Activated CD4-positive, alpha-beta memory T cell treated with anti-CD3 and anti-CD28 coated beads for 36 hours (primary cell): Measurements from ENCODE around the gene JAZF1. TPM values are rescaled to one million over a fixed set of nuclear protein-coding genes. Genes with fewer than 3 reads are reported as not detected.

ENCODE experiments used
- CTCF ChIA-PET: fragments of 350-600 bp; sonication (Branson Sonifier 250); formaldehyde crosslinking; loops from one replicate; lab custom pipeline; 2021; ENCODE audit warnings: antibody characterized with exemption, inconsistent platforms; lab: Charles Lee
- POLR2A ChIA-PET: fragments of 350-600 bp; sonication (Branson Sonifier 250); formaldehyde crosslinking; loops from one replicate; lab custom pipeline; 2021; ENCODE audit warnings: antibody characterized with exemption; lab: Charles Lee
- DNase-seq: peaks from one replicate; pipeline ENCODE4 v3.0.0-alpha.2; 2020
- H3K27ac Mint-ChIP-seq: one replicate; pipeline ENCODE4 v1.8.0; 2021; ENCODE audit warnings: mixed read lengths
- H3K27me3 Mint-ChIP-seq: one replicate; pipeline ENCODE4 v1.8.0; 2021; ENCODE audit warnings: mixed read lengths
- H3K36me3 Mint-ChIP-seq: one replicate; pipeline ENCODE4 v1.8.0; 2021; ENCODE audit warnings: mixed read lengths
- H3K4me1 Mint-ChIP-seq: one replicate; pipeline ENCODE4 v1.8.0; 2021; ENCODE audit warnings: low read depth, mixed read lengths
- H3K4me3 Mint-ChIP-seq: one replicate; pipeline ENCODE4 v1.8.0; 2021; ENCODE audit warnings: mild to moderate bottlenecking, mixed read lengths
- H3K9me3 Mint-ChIP-seq: one replicate; pipeline ENCODE4 v1.8.0; 2021; ENCODE audit warnings: mixed read lengths
- intact Hi-C: fragments of 100-400 bp; cut with micrococcal nuclease; formaldehyde crosslinking; loops from one replicate; pipeline ENCODE4 v1.15.1; 2023
- total RNA-seq, 2 experiments: library from RNA; stranded (reverse); gene quantifications; one replicate each; pipeline ENCODE4 v1.2.3, GENCODE V29; 2021

Gene JAZF1
- total RNA-seq, 2 experiments from 2014 or later: 3.8 to 4.3 TPM

DNA sequence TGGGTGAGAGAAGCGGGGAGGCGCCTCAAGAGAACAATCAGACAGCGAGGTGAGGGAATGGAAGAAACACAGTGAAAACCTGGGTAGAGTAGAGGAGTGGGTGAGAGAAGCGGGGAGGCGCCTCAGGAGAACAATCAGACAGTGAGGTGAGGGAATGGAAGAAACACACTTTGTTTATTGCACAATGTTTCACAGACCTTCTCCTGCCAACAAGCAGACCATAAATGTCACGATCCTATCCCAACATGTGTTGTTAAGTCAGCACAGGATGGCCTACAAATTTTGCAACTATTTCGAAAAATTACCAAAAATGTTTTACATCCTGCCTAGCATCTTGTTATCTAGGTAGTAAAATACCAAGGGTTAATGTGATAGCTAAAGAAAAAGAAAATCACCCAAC, 115.3 kb downstream of the JAZF1 start:
- ChIA-PET POLR2A (no interaction called here), CTCF (interaction anchor here (1.4 kb wide), 1 partner anchor 31 kb away, joined by 3 read pairs; no protein-coding TSS in a partner anchor)
- DNase-seq: no peak
- Mint-ChIP-seq H3K36me3 (no peaks in the 10 kb centered on the region), H3K4me3 (no peak overlapping the region), H3K27ac (no peak overlapping the region), H3K4me1 (peaks cover 3% of the 10 kb centered on the region), H3K27me3 (no peaks in the 10 kb centered on the region), H3K9me3 (no peaks in the 10 kb centered on the region)
- intact Hi-C loops: no loop called here

DNA sequence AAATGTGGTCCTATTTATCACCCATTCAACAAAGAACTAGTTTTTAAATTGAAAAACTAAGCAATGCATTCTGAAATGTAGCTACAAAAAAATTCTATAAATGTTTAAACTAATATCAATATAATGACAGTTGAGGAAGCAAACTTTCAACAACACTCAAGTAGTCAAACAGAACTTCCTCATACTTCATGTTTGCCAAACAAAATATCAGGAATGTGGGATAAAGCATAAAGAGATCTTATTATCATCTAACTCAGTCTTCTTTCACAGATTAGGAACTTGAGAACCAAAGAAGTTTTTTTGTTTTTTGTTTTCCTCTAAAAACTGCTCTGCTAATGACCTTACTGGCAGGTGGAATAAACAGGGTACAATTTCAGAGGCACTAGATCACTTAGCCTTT, 116.2 kb downstream of the JAZF1 start:
- intact Hi-C loops: no loop called here
- H3K36me3 Mint-ChIP-seq: no peaks in the 10 kb centered on the region
- no peaks in the 10 kb centered on the region for H3K27me3 Mint-ChIP-seq
- no peak for DNase-seq
- peaks cover 3% of the 10 kb centered on the region for H3K4me1 Mint-ChIP-seq
- no peak overlapping the region for H3K4me3 Mint-ChIP-seq
- ChIA-PET CTCF (interaction anchor here (5.3 kb wide), 1 partner anchor 15 kb away, joined by 63 read pairs; no protein-coding TSS in a partner anchor), POLR2A (no interaction called here)
- H3K27ac Mint-ChIP-seq: no peak overlapping the region
- no peaks in the 10 kb centered on the region for H3K9me3 Mint-ChIP-seq

DNA sequence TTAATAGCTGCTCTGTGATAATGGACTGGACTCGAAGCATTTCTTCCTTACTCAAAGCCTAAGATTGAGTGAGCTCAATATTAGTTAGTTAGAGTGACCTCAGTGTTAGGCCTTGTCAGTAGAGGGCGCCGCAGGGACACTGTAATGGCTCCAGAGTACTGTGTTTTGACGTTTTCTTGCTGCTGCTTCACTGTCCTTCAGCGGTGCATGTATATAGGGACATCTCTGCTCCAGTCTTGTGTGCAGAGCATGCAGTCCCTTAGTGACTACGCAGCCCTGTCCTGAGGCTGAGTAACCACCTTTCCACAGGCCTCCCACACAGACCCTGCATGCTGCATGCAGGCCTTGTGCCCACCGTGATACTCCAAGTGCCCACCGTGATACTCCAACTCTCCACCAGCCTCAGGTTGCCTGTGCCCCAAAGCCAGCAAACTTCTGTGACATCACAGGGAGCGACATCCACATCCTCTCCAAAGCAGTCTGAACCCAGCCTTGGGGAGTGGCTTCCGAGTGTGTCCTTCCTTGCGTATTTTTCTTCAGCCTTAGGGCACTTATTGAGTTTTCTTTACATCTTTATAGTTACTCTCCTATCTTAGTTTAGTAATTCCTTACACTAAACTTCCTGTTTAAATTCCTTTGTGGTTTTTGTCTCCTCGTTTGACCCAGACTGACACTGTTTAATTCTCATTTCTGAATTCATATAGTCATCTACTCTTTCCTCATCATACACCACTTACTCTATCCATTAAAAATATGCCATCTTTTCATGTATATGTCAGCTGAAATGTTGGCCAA, 118.2 kb downstream of the JAZF1 start:
- Mint-ChIP-seq H3K36me3 (no peaks in the 10 kb centered on the region), H3K27me3 (no peaks in the 10 kb centered on the region), H3K4me1 (peaks cover 3% of the 10 kb centered on the region), H3K4me3 (no peak overlapping the region), H3K9me3 (no peaks in the 10 kb centered on the region), H3K27ac (no peak overlapping the region)
- POLR2A ChIA-PET: no interaction called here
- peak; percentile 74 for DNase-seq
- CTCF ChIA-PET: interaction anchor here (0.5 to 5.6 kb wide), 24 partner anchors 9 to 866 kb away, joined by 3 to 76 read pairs (median 6); no protein-coding TSS in a partner anchor
- intact Hi-C loops: loop anchor here (1.0 to 2.0 kb wide), 2 partner anchors 22 to 34 kb away; no protein-coding TSS in a partner anchor

DNA sequence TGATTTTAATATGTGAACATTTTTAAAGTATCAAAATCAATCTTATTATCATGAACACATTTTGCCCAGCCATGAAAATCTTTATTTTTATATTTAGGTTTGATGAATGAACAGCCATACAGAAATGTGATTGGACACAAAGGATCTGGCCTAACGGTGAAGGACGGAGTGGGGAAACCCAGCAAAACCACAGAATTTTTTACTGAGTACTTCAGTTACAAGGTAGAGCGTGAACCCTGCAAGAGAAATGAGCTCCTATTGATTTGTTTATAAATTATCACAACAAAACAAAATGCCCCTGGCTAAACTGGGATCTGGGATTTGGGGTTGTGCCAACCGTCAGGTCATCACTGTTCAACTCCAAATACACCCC, 118.8 kb downstream of the JAZF1 start:
- peaks cover 3% of the 10 kb centered on the region for H3K4me1 Mint-ChIP-seq
- H3K36me3 Mint-ChIP-seq: no peaks in the 10 kb centered on the region
- H3K27ac Mint-ChIP-seq: no peak overlapping the region
- intact Hi-C loops: loop anchor here (1.0 to 2.0 kb wide), 2 partner anchors 21 to 34 kb away; no protein-coding TSS in a partner anchor
- ChIA-PET POLR2A (no interaction called here), CTCF (interaction anchor here (0.5 to 5.6 kb wide), 24 partner anchors 8 to 866 kb away, joined by 3 to 76 read pairs (median 6); no protein-coding TSS in a partner anchor)
- H3K9me3 Mint-ChIP-seq: no peaks in the 10 kb centered on the region
- H3K27me3 Mint-ChIP-seq: no peaks in the 10 kb centered on the region
- no peak overlapping the region for H3K4me3 Mint-ChIP-seq
- no peak for DNase-seq

DNA sequence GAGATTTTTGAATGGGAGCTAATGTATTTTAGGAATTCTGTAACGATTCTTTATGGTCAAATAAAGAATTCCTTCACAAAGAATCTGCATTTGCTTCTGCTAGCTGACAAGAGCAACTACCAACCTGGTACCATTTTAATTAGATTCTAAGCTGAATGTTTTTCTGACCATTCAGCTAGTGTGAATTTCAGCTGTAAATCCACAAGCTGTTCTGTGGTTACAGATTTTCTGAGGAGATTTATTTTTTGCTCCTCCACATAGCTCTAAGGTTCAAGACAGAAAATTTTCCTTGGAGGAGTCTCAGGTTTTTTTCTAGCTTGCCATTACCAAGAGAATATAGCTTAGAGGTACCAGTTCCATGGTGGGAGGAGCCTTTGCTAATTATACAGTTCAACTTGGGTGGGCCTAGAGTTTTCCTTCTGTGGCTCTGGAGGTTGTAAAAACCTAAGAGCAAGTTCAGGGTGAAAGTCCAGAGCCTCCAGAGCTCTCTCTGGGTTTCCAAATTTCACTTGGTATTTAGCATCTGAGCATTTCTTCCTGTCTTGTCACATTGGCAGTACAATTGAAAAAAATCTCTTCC, 120.1 kb downstream of the JAZF1 start:
- H3K36me3 Mint-ChIP-seq: no peaks in the 10 kb centered on the region
- POLR2A ChIA-PET: no interaction called here
- no peaks in the 10 kb centered on the region for H3K27me3 Mint-ChIP-seq
- intact Hi-C loops: no loop called here
- H3K4me1 Mint-ChIP-seq: peaks cover 3% of the 10 kb centered on the region
- CTCF ChIA-PET: interaction anchor here (2.8 to 5.6 kb wide), 3 partner anchors 11 to 35 kb away, joined by 25 to 76 read pairs (median 63); no protein-coding TSS in a partner anchor
- H3K9me3 Mint-ChIP-seq: no peaks in the 10 kb centered on the region
- H3K4me3 Mint-ChIP-seq: no peak overlapping the region
- DNase-seq: no peak
- no peak overlapping the region for H3K27ac Mint-ChIP-seq

DNA sequence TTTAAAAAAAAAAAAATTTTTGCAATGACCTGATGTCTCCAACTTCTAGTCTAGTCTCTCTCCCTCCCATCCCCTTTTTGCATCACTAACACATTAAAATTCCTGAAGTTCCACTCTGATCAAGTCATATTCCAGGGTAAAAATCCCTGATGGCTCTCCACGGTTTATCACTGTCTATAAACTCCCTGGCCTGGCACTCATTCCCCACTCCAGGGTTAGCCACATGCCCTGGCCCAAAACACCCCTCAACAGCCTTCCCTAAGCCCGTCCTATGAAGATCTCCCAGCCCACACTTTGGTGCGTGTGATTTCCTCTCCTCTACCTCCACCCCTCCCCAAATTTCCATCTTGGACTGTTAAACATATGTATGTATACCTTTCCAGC, 125.4 kb downstream of the JAZF1 start:
- intact Hi-C loops: no loop called here
- no peak overlapping the region for H3K4me3 Mint-ChIP-seq
- H3K27ac Mint-ChIP-seq: no peak overlapping the region
- H3K4me1 Mint-ChIP-seq: peaks cover 8% of the 10 kb centered on the region
- no peak for DNase-seq
- no peaks in the 10 kb centered on the region for H3K9me3 Mint-ChIP-seq
- peaks cover 2% of the 10 kb centered on the region for H3K36me3 Mint-ChIP-seq
- CTCF ChIA-PET: interaction anchor here (1.1 to 3.5 kb wide), 3 partner anchors 15 to 40 kb away, joined by 3 to 17 read pairs (median 16); no protein-coding TSS in a partner anchor
- POLR2A ChIA-PET: no interaction called here
- no peaks in the 10 kb centered on the region for H3K27me3 Mint-ChIP-seq

DNA sequence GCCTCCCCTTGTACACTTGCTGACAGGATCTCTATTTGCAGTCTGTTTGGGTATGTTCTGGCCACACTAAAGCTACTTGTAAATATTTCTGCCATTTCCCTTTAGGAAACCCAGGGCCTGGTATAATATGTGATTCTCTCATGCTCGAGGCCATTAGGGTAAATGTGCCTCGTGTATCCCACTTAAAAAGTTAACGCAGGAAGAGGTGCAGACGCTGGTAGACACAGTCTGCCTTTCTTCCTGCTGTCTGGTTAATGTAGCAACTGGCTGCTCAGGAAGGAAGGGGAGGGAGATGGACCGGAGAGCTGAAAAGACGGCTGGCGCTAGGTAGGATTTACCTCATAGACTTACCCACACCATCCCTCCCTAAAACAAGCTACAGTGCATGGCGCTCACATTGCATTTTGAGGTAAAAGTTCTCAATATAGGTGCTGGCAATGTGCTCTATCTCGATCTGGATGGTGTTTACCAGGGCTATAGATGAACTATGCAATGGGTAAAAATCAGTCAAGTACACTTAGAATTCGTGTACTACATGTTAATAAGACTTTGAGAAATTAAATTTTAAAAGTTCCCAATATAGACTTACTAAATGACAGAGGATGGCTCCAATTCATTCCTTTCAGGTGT, 125.9 kb downstream of the JAZF1 start:
- DNase-seq: no peak

DNA sequence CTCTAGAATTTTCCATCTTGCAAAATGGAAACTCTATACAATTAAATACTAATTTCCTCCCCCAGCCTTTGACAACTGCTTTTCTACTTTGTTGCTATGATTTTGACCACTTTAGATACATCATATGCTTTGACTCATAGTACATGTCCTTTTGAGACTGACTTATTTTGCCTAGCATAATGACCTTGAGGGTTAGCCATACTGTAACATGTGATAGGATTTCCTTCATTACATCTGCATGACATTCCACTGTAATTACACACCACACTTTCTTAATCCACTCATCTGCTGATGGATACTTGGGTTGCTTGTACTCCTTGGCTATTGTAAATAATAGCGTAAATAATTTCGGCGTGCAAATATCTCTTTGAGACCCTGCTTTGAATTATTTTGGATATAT, 127.7 kb downstream of the JAZF1 start:
- ChIA-PET CTCF (interaction anchor here (1.1 kb wide), 1 partner anchor 9 kb away, joined by 6 read pairs; no protein-coding TSS in a partner anchor), POLR2A (no interaction called here)
- Mint-ChIP-seq H3K4me3 (no peak overlapping the region), H3K4me1 (peaks cover 8% of the 10 kb centered on the region), H3K27me3 (peaks cover 1% of the 10 kb centered on the region), H3K9me3 (no peaks in the 10 kb centered on the region), H3K27ac (no peak overlapping the region), H3K36me3 (peaks cover 2% of the 10 kb centered on the region)
- intact Hi-C loops: no loop called here
- no peak for DNase-seq

More for the DNA sequence above, 125.9 kb downstream of the JAZF1 start:
- Mint-ChIP-seq H3K4me1 (peaks cover 8% of the 10 kb centered on the region), H3K36me3 (peaks cover 2% of the 10 kb centered on the region), H3K9me3 (no peaks in the 10 kb centered on the region), H3K4me3 (no peak overlapping the region), H3K27me3 (no peaks in the 10 kb centered on the region), H3K27ac (no peak overlapping the region)
- ChIA-PET POLR2A (no interaction called here), CTCF (interaction anchor here (1.1 to 3.5 kb wide), 3 partner anchors 15 to 40 kb away, joined by 3 to 17 read pairs (median 16); no protein-coding TSS in a partner anchor)
- intact Hi-C loops: no loop called here

DNA sequence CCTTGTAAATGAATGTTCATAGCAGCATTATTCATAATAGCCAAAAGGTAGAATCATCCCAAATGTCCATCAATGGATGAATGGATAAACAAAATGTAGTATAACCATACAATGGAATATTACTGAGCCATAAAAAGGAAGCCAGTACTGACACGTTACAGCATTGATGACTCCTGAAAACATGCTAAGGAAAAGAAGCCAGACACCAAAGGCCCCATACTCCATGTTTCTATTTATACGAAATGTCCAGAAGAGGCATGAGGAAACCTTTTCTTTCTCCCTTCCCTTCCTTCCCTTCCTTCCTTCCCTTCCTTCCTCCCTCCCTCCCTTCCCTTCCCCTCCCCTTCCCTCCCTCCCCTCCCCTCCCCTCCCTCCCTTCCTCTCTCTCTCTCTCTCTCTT, 131.9 kb downstream of the JAZF1 start:
- ChIA-PET POLR2A (no interaction called here), CTCF (interaction anchor here (1.3 to 2.1 kb wide), 2 partner anchors 13 to 29 kb away, joined by 5 to 6 read pairs; no protein-coding TSS in a partner anchor)
- H3K4me3 Mint-ChIP-seq: no peak overlapping the region
- intact Hi-C loops: no loop called here
- H3K36me3 Mint-ChIP-seq: peaks cover 2% of the 10 kb centered on the region
- no peaks in the 10 kb centered on the region for H3K9me3 Mint-ChIP-seq
- peaks cover 8% of the 10 kb centered on the region for H3K27me3 Mint-ChIP-seq
- H3K4me1 Mint-ChIP-seq: no peaks in the 10 kb centered on the region
- no peak overlapping the region for H3K27ac Mint-ChIP-seq
- no peak for DNase-seq

DNA sequence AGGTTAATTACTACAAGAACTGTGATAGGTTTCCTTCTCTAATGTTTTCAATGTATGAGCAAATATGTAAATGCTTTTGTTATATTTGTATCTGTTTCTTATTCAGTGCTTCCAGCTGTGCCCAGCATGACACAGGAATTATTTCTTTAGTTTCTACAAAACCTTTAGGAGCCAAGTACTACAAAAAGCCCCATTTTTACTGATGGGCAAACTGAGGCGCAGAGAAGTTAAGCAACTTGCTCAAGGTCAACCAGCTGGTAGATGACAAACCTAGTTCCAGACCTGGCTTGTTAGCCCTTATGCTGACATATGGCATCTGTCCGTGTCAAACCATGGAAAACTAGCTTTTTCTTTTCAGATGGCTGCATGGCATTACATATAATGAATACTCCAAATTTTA, 134.6 kb downstream of the JAZF1 start:
- H3K36me3 Mint-ChIP-seq: peaks cover 3% of the 10 kb centered on the region
- peaks cover 13% of the 10 kb centered on the region for H3K4me1 Mint-ChIP-seq
- H3K4me3 Mint-ChIP-seq: no peak overlapping the region
- peaks cover 3% of the 10 kb centered on the region for H3K9me3 Mint-ChIP-seq
- CTCF ChIA-PET: interaction anchor here (0.6 to 1.7 kb wide), 3 partner anchors 16 to 201 kb away, joined by 3 to 8 read pairs (median 3); no protein-coding TSS in a partner anchor
- POLR2A ChIA-PET: no interaction called here
- intact Hi-C loops: no loop called here
- DNase-seq: no peak
- no peak overlapping the region for H3K27ac Mint-ChIP-seq
- H3K27me3 Mint-ChIP-seq: peaks cover 9% of the 10 kb centered on the region

DNA sequence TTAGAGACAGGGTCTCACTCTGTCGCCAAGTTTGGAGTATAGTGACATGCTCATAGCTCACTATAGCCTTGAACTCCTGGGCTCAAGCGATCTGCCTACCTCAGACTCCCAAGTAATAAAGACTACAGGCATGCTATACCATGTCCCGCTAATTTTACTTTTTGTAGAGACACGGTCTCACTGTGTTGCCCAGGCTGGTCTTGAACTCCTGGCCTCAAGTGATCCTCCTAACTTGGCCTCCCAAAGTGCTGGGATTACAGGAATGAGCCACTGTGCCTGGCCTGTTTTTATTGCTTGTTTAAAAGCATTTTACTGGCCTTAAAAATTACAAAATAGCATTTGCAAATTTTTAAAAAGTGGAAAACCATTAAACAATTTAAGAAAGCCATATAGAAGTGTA, 135.0 kb downstream of the JAZF1 start:
- ChIA-PET POLR2A (no interaction called here), CTCF (interaction anchor here (0.6 to 1.7 kb wide), 2 partner anchors 16 to 50 kb away, joined by 3 to 8 read pairs; no protein-coding TSS in a partner anchor)
- Mint-ChIP-seq H3K27me3 (peaks cover 11% of the 10 kb centered on the region), H3K4me1 (peaks cover 16% of the 10 kb centered on the region), H3K27ac (no peak overlapping the region), H3K4me3 (no peak overlapping the region), H3K36me3 (peaks cover 3% of the 10 kb centered on the region), H3K9me3 (peaks cover 3% of the 10 kb centered on the region)
- intact Hi-C loops: no loop called here
- no peak for DNase-seq
